Activated T-cell treated with anti-CD3 and anti-CD28 coated beads, Interleukin-2, amount 50 U/mL, for 24 hours (primary cell): Measurements from ENCODE around the gene NDUFS2.
"Not testable (repeated sequence)": the region's sequence is repeated elsewhere in the genome, so short reads cannot be mapped to it uniquely, and the experiment has no call there.

Experiments used
- DNase-seq: peaks from one replicate; pipeline ENCODE4 v3.0.0-alpha.2; 2020
- H3K27ac Mint-ChIP-seq: 2 replicates; pipeline ENCODE4 v1.8.0; 2020; ENCODE audit warnings: mild to moderate bottlenecking, mixed read lengths
- H3K27me3 Mint-ChIP-seq: 2 replicates; pipeline ENCODE4 v1.8.0; 2020; ENCODE audit warnings: mixed read lengths
- H3K36me3 Mint-ChIP-seq: 2 replicates; pipeline ENCODE4 v1.8.0; 2020; ENCODE audit warnings: low read depth, mixed read lengths
- H3K4me1 Mint-ChIP-seq: 2 replicates; pipeline ENCODE4 v1.8.0; 2020; ENCODE audit warnings: low read depth, mixed read lengths
- H3K4me3 Mint-ChIP-seq: 2 replicates; pipeline ENCODE4 v1.8.0; 2020; ENCODE audit warnings: mild to moderate bottlenecking, moderate library complexity, mixed read lengths
- H3K9me3 Mint-ChIP-seq: 2 replicates; pipeline ENCODE4 v1.8.0; 2020; ENCODE audit warnings: mixed read lengths

Gene NDUFS2

GRCh38 chr1:161227196-161227871, 25.2 kb downstream of the NDUFS2 start:
- H3K27me3 Mint-ChIP-seq = no peaks in the 10 kb centered on the region
- peak overlapping the region; percentile 98 for H3K4me3 Mint-ChIP-seq

GRCh38 chr1:161228032-161228431, 25.9 kb downstream of the NDUFS2 start:
- Mint-ChIP-seq H3K4me3 (peak overlapping the region; percentile 98), H3K27ac (peak overlapping the region; percentile 99), H3K9me3 (no peaks in the 10 kb centered on the region), H3K27me3 (no peaks in the 10 kb centered on the region), H3K36me3 (peaks cover 47% of the 10 kb centered on the region), H3K4me1 (peaks cover 30% of the 10 kb centered on the region)
- DNase-seq = no peak

More at GRCh38 chr1:161227196-161227871, 25.2 kb downstream of the NDUFS2 start:
- peak; percentile 89 for DNase-seq
- Mint-ChIP-seq H3K36me3 (peaks cover 47% of the 10 kb centered on the region), H3K9me3 (no peaks in the 10 kb centered on the region), H3K27ac (peak overlapping the region; percentile 99), H3K4me1 (peaks cover 30% of the 10 kb centered on the region)

GRCh38 chr1:161229896-161230295, 27.7 kb downstream of the NDUFS2 start:
- no peak overlapping the region for H3K4me3 Mint-ChIP-seq
- no peaks in the 10 kb centered on the region for H3K27me3 Mint-ChIP-seq
- H3K9me3 Mint-ChIP-seq = no peaks in the 10 kb centered on the region
- DNase-seq = no peak
- H3K4me1 Mint-ChIP-seq = peaks cover 29% of the 10 kb centered on the region
- peaks cover 47% of the 10 kb centered on the region for H3K36me3 Mint-ChIP-seq
- no peak overlapping the region for H3K27ac Mint-ChIP-seq

- H3K4me1 Mint-ChIP-seq = peaks cover 22% of the 10 kb centered on the region
- no peaks in the 10 kb centered on the region for H3K27me3 Mint-ChIP-seq
- H3K27ac Mint-ChIP-seq = no peak overlapping the region
- no peak for DNase-seq
- H3K36me3 Mint-ChIP-seq = peaks cover 47% of the 10 kb centered on the region
- H3K9me3 Mint-ChIP-seq = no peaks in the 10 kb centered on the region
- H3K4me3 Mint-ChIP-seq = no peak overlapping the region
Measured at GRCh38 chr1:161230762-161231161, 28.6 kb downstream of the NDUFS2 start.

- DNase-seq = no peak
- Mint-ChIP-seq H3K27ac (no peak overlapping the region), H3K27me3 (no peaks in the 10 kb centered on the region), H3K4me1 (peaks cover 2% of the 10 kb centered on the region), H3K36me3 (peaks cover 28% of the 10 kb centered on the region), H3K9me3 (no peaks in the 10 kb centered on the region), H3K4me3 (no peak overlapping the region)
Measured at GRCh38 chr1:161233102-161233501, 30.9 kb downstream of the NDUFS2 start.

GRCh38 chr1:161235957-161236775, 34.0 kb downstream of the NDUFS2 start:
- Mint-ChIP-seq H3K27me3 (peaks cover 3% of the 10 kb centered on the region), H3K36me3 (no peaks in the 10 kb centered on the region), H3K9me3 (no peaks in the 10 kb centered on the region), H3K4me3 (no peak overlapping the region), H3K4me1 (no peaks in the 10 kb centered on the region), H3K27ac (no peak overlapping the region)
- no peak for DNase-seq

GRCh38 chr1:161238039-161238473, 35.9 kb downstream of the NDUFS2 start, which contains the start of gene NR1I3:
TSS of gene NR1I3 (minus strand) at chr1:161238203. CDS start at chr1:161236565, 1,638 bp downstream.
- no peak within 1 kb of the TSS for H3K27ac Mint-ChIP-seq
- H3K4me1 Mint-ChIP-seq = no peaks in the 10 kb centered on the region

GRCh38 chr1:161241682-161242081, 39.5 kb downstream of the NDUFS2 start:
- H3K27me3 Mint-ChIP-seq = peaks cover 3% of the 10 kb centered on the region
- no peak overlapping the region for H3K27ac Mint-ChIP-seq
- H3K4me1 Mint-ChIP-seq = no peaks in the 10 kb centered on the region
- no peaks in the 10 kb centered on the region for H3K9me3 Mint-ChIP-seq
- no peak for DNase-seq
- no peaks in the 10 kb centered on the region for H3K36me3 Mint-ChIP-seq
- no peak overlapping the region for H3K4me3 Mint-ChIP-seq

More at GRCh38 chr1:161238039-161238473, 35.9 kb downstream of the NDUFS2 start, which contains the start of gene NR1I3:
- Mint-ChIP-seq H3K36me3 (no peaks in the 10 kb centered on the region), H3K9me3 (no peaks in the 10 kb centered on the region), H3K4me3 (no peak within 1 kb of the TSS), H3K27me3 (peaks cover 3% of the 10 kb centered on the region)
- no peak for DNase-seq

GRCh38 chr1:161242313-161242712, 40.1 kb downstream of the NDUFS2 start:
- Mint-ChIP-seq H3K36me3 (no peaks in the 10 kb centered on the region), H3K9me3 (no peaks in the 10 kb centered on the region), H3K4me1 (no peaks in the 10 kb centered on the region), H3K27ac (no peak overlapping the region), H3K27me3 (peaks cover 3% of the 10 kb centered on the region), H3K4me3 (no peak overlapping the region)
- no peak for DNase-seq

- DNase-seq = no peak
- H3K27ac Mint-ChIP-seq = no peak overlapping the region
- peaks cover 3% of the 10 kb centered on the region for H3K27me3 Mint-ChIP-seq
- no peaks in the 10 kb centered on the region for H3K36me3 Mint-ChIP-seq
- no peaks in the 10 kb centered on the region for H3K4me1 Mint-ChIP-seq
- peaks cover 3% of the 10 kb centered on the region for H3K9me3 Mint-ChIP-seq
- H3K4me3 Mint-ChIP-seq = no peak overlapping the region
Measured at GRCh38 chr1:161244888-161245287, 42.7 kb downstream of the NDUFS2 start.

GRCh38 chr1:161250100-161250499, 47.9 kb downstream of the NDUFS2 start:
- not testable (repeated sequence) for H3K4me3 Mint-ChIP-seq, H3K27ac Mint-ChIP-seq, H3K27me3 Mint-ChIP-seq, H3K4me1 Mint-ChIP-seq, H3K9me3 Mint-ChIP-seq, DNase-seq, H3K36me3 Mint-ChIP-seq

GRCh38 chr1:161250829-161251228, 48.7 kb downstream of the NDUFS2 start:
- no peak for DNase-seq
- Mint-ChIP-seq H3K4me3 (no peak overlapping the region), H3K36me3 (no peaks in the 10 kb centered on the region), H3K4me1 (no peaks in the 10 kb centered on the region), H3K9me3 (peaks cover 4% of the 10 kb centered on the region), H3K27ac (no peak overlapping the region), H3K27me3 (no peaks in the 10 kb centered on the region)

- Mint-ChIP-seq H3K9me3 (peaks cover 4% of the 10 kb centered on the region), H3K4me1 (no peaks in the 10 kb centered on the region), H3K4me3 (no peak overlapping the region), H3K27me3 (no peaks in the 10 kb centered on the region), H3K36me3 (no peaks in the 10 kb centered on the region), H3K27ac (no peak overlapping the region)
- DNase-seq = no peak
Measured at GRCh38 chr1:161251579-161251978, 49.4 kb downstream of the NDUFS2 start.

GRCh38 chr1:161255302-161255701, 53.1 kb downstream of the NDUFS2 start:
- not testable (repeated sequence) for H3K4me3 Mint-ChIP-seq, H3K4me1 Mint-ChIP-seq, H3K27ac Mint-ChIP-seq, DNase-seq
- peaks cover 12% of the 10 kb centered on the region for H3K9me3 Mint-ChIP-seq
- peaks cover 12% of the 10 kb centered on the region for H3K36me3 Mint-ChIP-seq
- peaks cover 37% of the 10 kb centered on the region for H3K27me3 Mint-ChIP-seq
